Measurements from ENCODE around the gene MRPS15.

DNA sequence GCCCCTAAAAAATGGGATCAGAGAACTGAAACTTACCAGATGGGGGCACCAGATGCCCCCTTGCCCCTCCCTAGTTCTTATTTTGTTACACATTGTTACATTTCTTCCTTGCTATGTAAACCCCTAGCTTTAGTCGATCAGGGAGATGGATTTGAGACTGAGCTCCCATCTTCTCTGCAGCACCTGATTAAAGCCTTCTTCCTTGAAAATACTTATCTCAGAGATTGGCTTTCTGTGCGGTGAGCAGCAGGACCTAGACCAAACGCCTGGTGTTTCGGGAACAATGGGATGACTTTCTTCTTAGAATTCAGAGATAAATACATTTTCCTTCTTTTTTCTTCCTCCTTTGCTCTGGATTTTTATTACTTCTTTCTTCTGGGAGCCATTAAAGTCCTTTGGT is 49.8 kb downstream of the MRPS15 start:
- TF ChIP-seq JUN (IDR thresholded peaks at IDR 0.05; ENCODE audit: borderline replicate concordance, insufficient read depth, insufficient read length, low read depth) = no peak
- TF ChIP-seq POLR2AphosphoS5 (IDR thresholded peaks at IDR 0.05; ENCODE audit: insufficient read depth, low read depth, low read length) = no peak
- TF ChIP-seq POLR2A (IDR thresholded peaks at IDR 0.05; ENCODE audit: low read depth, low read length) = no peak

All from endothelial cell of umbilical vein (primary cell).